Measurements from ENCODE around the gene BMP7.

- TF ChIP-seq SUZ12 (IDR thresholded peaks at IDR 0.05; ENCODE audit: low read depth, low read length) = no peak
- TF ChIP-seq ZNF30 (CRISPR knock-in tag; IDR thresholded peaks at IDR 0.05) = no peak
- TF ChIP-seq SRF (IDR thresholded peaks at IDR 0.05; ENCODE audit: low read depth, low read length) = no peak
- no peak for TF ChIP-seq SP2 (CRISPR knock-in tag; IDR thresholded peaks at IDR 0.05)
These were observed 21.7 kb downstream of the BMP7 start for GRCh38 chr20:57244627-57245214.
